ENCODE data around the gene C2orf80.

C2orf80 gene

GRCh38 chr2:208210688-208211451 lies 21.0 kb upstream of the C2orf80 start:
- TF ChIP-seq CTCF (IDR thresholded peaks at IDR 0.05): no peak

GRCh38 chr2:208208335-208209085 lies 18.7 kb upstream of the C2orf80 start:
- no peak for TF ChIP-seq CTCF (IDR thresholded peaks at IDR 0.05)

- TF ChIP-seq CTCF (IDR thresholded peaks at IDR 0.05): no peak
Observed at GRCh38 chr2:208207769-208208168, 17.9 kb upstream of the C2orf80 start.

- no peak for TF ChIP-seq CTCF (IDR thresholded peaks at IDR 0.05)
Observed at GRCh38 chr2:208204166-208204565, 14.3 kb upstream of the C2orf80 start.

- TF ChIP-seq CTCF (IDR thresholded peaks at IDR 0.05): no peak
Observed at GRCh38 chr2:208195531-208195930, 5.7 kb upstream of the C2orf80 start.

- TF ChIP-seq CTCF (IDR thresholded peaks at IDR 0.05): no peak
Observed at GRCh38 chr2:208192611-208193236, 2.9 kb upstream of the C2orf80 start.

- TF ChIP-seq CTCF (IDR thresholded peaks at IDR 0.05): no peak
Observed at GRCh38 chr2:208189069-208189809, 591 bp downstream of the C2orf80 start.

Measured in LNCAP (cell line).